ENCODE results near the gene CCR9. TPM values are rescaled to one million over a fixed set of nuclear protein-coding genes. Genes with fewer than 3 reads are reported as not detected.

Gene CCR9
- total and polyA plus RNA-seq, 5 donors from 2014 or later = 5.6 to 16.7 (median 11.3) TPM; not detected in 1

- Histone ChIP-seq H3K4me3 (ENCODE audit: low read depth, low read length) (no peak overlapping the region), H3K4me1 (ENCODE audit: control insufficient read depth, insufficient read depth, low read length, poor library complexity, severe bottlenecking) (peaks cover 27% of the 10 kb centered on the region), H3K36me3 (ENCODE audit: control insufficient read depth, insufficient read depth, low read length) (no peaks in the 10 kb centered on the region), H3K9me3 (ENCODE audit: control insufficient read depth in 2 of 2, low read length in 2 of 2) (no peaks in the 10 kb centered on the region), H3K27me3 (ENCODE audit: control insufficient read depth, insufficient read depth, low read length) (peaks cover 7% of the 10 kb centered on the region), H3K27ac (ENCODE audit: insufficient read depth, low read length, poor library complexity, severe bottlenecking) (no peak overlapping the region)
- Mint-ChIP-seq H3K27me3 (peaks cover 44% of the 10 kb centered on the region), H3K4me3 (no peak overlapping the region), H3K4me1 (peaks cover 22 to 54% (median 31%) of the 10 kb centered on the region in 4 donors), H3K27ac (no peak overlapping the region), H3K36me3 (peaks cover 4% of the 10 kb centered on the region), H3K9me3 (peaks cover 0 to 6% (median 2%) of the 10 kb centered on the region in 7 donors)
- no peak for DNase-seq
- no peak for ATAC-seq (ENCODE audit: low read depth in 2 of 2)
Observed at GRCh38 chr3:45872569-45872968, 13.8 kb upstream of the CCR9 start.

GRCh38 chr3:45873036-45873435 lies 13.3 kb upstream of the CCR9 start:
- H3K4me3 ChIP-seq (ENCODE audit: low read depth, low read length) = no peak overlapping the region
- peaks cover 22 to 53% (median 31%) of the 10 kb centered on the region in 4 donors for H3K4me1 Mint-ChIP-seq
- peaks cover 44% of the 10 kb centered on the region for H3K27me3 Mint-ChIP-seq
- no peak for DNase-seq
- peaks cover 7% of the 10 kb centered on the region for H3K27me3 ChIP-seq (ENCODE audit: control insufficient read depth, insufficient read depth, low read length)
- peaks cover 4% of the 10 kb centered on the region for H3K36me3 Mint-ChIP-seq
- no peak overlapping the region for H3K27ac Mint-ChIP-seq
- H3K9me3 Mint-ChIP-seq = peaks cover 0 to 6% (median 2%) of the 10 kb centered on the region in 7 donors
- ATAC-seq (ENCODE audit: low read depth in 2 of 2) = no peak
- H3K27ac ChIP-seq (ENCODE audit: insufficient read depth, low read length, poor library complexity, severe bottlenecking) = no peak overlapping the region
- no peaks in the 10 kb centered on the region for H3K36me3 ChIP-seq (ENCODE audit: control insufficient read depth, insufficient read depth, low read length)
- H3K4me1 ChIP-seq (ENCODE audit: control insufficient read depth, insufficient read depth, low read length, poor library complexity, severe bottlenecking) = peaks cover 27% of the 10 kb centered on the region
- H3K4me3 Mint-ChIP-seq = no peak overlapping the region
- no peaks in the 10 kb centered on the region for H3K9me3 ChIP-seq (ENCODE audit: control insufficient read depth in 2 of 2, low read length in 2 of 2)

GRCh38 chr3:45873638-45874037 lies 12.7 kb upstream of the CCR9 start:
- Mint-ChIP-seq H3K27ac (no peak overlapping the region), H3K4me3 (peak overlapping the region in 1 of 4 donors; percentile 4), H3K36me3 (peaks cover 4% of the 10 kb centered on the region), H3K4me1 (peaks cover 22 to 52% (median 31%) of the 10 kb centered on the region in 4 donors), H3K9me3 (peaks cover 0 to 6% (median 2%) of the 10 kb centered on the region in 7 donors), H3K27me3 (peaks cover 44% of the 10 kb centered on the region)
- no peak overlapping the region for H3K4me3 ChIP-seq (ENCODE audit: low read depth, low read length)
- H3K9me3 ChIP-seq (ENCODE audit: control insufficient read depth in 2 of 2, low read length in 2 of 2) = no peaks in the 10 kb centered on the region
- DNase-seq (no peak), ATAC-seq (ENCODE audit: low read depth in 2 of 2) (no peak)
- H3K27me3 ChIP-seq (ENCODE audit: control insufficient read depth, insufficient read depth, low read length) = peaks cover 7% of the 10 kb centered on the region
- no peak overlapping the region for H3K27ac ChIP-seq (ENCODE audit: insufficient read depth, low read length, poor library complexity, severe bottlenecking)
- no peaks in the 10 kb centered on the region for H3K36me3 ChIP-seq (ENCODE audit: control insufficient read depth, insufficient read depth, low read length)
- H3K4me1 ChIP-seq (ENCODE audit: control insufficient read depth, insufficient read depth, low read length, poor library complexity, severe bottlenecking) = peaks cover 27% of the 10 kb centered on the region

- no peak overlapping the region for H3K4me3 ChIP-seq (ENCODE audit: low read depth, low read length)
- no peak overlapping the region for H3K27ac ChIP-seq (ENCODE audit: insufficient read depth, low read length, poor library complexity, severe bottlenecking)
- ATAC-seq (ENCODE audit: low read depth in 2 of 2) = no peak
- H3K9me3 ChIP-seq (ENCODE audit: control insufficient read depth in 2 of 2, low read length in 2 of 2) = no peaks in the 10 kb centered on the region
- Mint-ChIP-seq H3K4me3 (no peak overlapping the region), H3K36me3 (peaks cover 4% of the 10 kb centered on the region), H3K27me3 (peaks cover 39% of the 10 kb centered on the region), H3K9me3 (peaks cover 0 to 6% (median 2%) of the 10 kb centered on the region in 7 donors), H3K27ac (peak overlapping the region in 1 of 3 donors; percentile 38), H3K4me1 (peaks cover 15 to 40% (median 25%) of the 10 kb centered on the region in 4 donors)
- DNase-seq = no peak
- no peaks in the 10 kb centered on the region for H3K36me3 ChIP-seq (ENCODE audit: control insufficient read depth, insufficient read depth, low read length)
- peaks cover 7% of the 10 kb centered on the region for H3K27me3 ChIP-seq (ENCODE audit: control insufficient read depth, insufficient read depth, low read length)
- peaks cover 17% of the 10 kb centered on the region for H3K4me1 ChIP-seq (ENCODE audit: control insufficient read depth, insufficient read depth, low read length, poor library complexity, severe bottlenecking)
Observed at GRCh38 chr3:45874677-45875346, 11.5 kb upstream of the CCR9 start.

GRCh38 chr3:45878124-45878523 lies 8.2 kb upstream of the CCR9 start:
- Histone ChIP-seq H3K4me3 (ENCODE audit: low read depth, low read length) (no peak overlapping the region), H3K36me3 (ENCODE audit: control insufficient read depth, insufficient read depth, low read length) (no peaks in the 10 kb centered on the region), H3K4me1 (ENCODE audit: control insufficient read depth, insufficient read depth, low read length, poor library complexity, severe bottlenecking) (no peaks in the 10 kb centered on the region), H3K9me3 (ENCODE audit: control insufficient read depth in 2 of 2, low read length in 2 of 2) (no peaks in the 10 kb centered on the region), H3K27me3 (ENCODE audit: control insufficient read depth, insufficient read depth, low read length) (peaks cover 10% of the 10 kb centered on the region), H3K27ac (ENCODE audit: insufficient read depth, low read length, poor library complexity, severe bottlenecking) (no peak overlapping the region)
- H3K36me3 Mint-ChIP-seq = peaks cover 4% of the 10 kb centered on the region
- H3K9me3 Mint-ChIP-seq = peaks cover 0 to 6% (median 4%) of the 10 kb centered on the region in 7 donors
- no peak overlapping the region for H3K27ac Mint-ChIP-seq
- ATAC-seq (ENCODE audit: low read depth in 2 of 2) (no peak), DNase-seq (no peak)
- H3K4me3 Mint-ChIP-seq = no peak overlapping the region
- H3K27me3 Mint-ChIP-seq = peaks cover 31% of the 10 kb centered on the region
- H3K4me1 Mint-ChIP-seq = peaks cover 5 to 26% (median 12%) of the 10 kb centered on the region in 4 donors

GRCh38 chr3:45880725-45881077 lies 5.6 kb upstream of the CCR9 start:
- H3K4me3 ChIP-seq (ENCODE audit: low read depth, low read length) = no peak overlapping the region
- no peak overlapping the region for H3K4me3 Mint-ChIP-seq
- ATAC-seq (ENCODE audit: low read depth in 2 of 2) (no peak), DNase-seq (no peak)
- peaks cover 9% of the 10 kb centered on the region for H3K27me3 ChIP-seq (ENCODE audit: control insufficient read depth, insufficient read depth, low read length)
- H3K4me1 Mint-ChIP-seq = peaks cover 0 to 14% (median 8%) of the 10 kb centered on the region in 4 donors
- H3K9me3 Mint-ChIP-seq = peaks cover 0 to 3% (median 0%) of the 10 kb centered on the region in 7 donors
- H3K36me3 ChIP-seq (ENCODE audit: control insufficient read depth, insufficient read depth, low read length) = no peaks in the 10 kb centered on the region
- H3K36me3 Mint-ChIP-seq = no peaks in the 10 kb centered on the region
- H3K4me1 ChIP-seq (ENCODE audit: control insufficient read depth, insufficient read depth, low read length, poor library complexity, severe bottlenecking) = no peaks in the 10 kb centered on the region
- H3K27ac ChIP-seq (ENCODE audit: insufficient read depth, low read length, poor library complexity, severe bottlenecking) = no peak overlapping the region
- peaks cover 25% of the 10 kb centered on the region for H3K27me3 Mint-ChIP-seq
- no peaks in the 10 kb centered on the region for H3K9me3 ChIP-seq (ENCODE audit: control insufficient read depth in 2 of 2, low read length in 2 of 2)
- H3K27ac Mint-ChIP-seq = peak overlapping the region in 1 of 3 donors; percentile 26

GRCh38 chr3:45881078-45882022 lies 5.0 kb upstream of the CCR9 start:
- H3K9me3 ChIP-seq (ENCODE audit: control insufficient read depth in 2 of 2, low read length in 2 of 2) = no peaks in the 10 kb centered on the region
- ATAC-seq (ENCODE audit: low read depth in 2 of 2) = peak in 1 of 2 donors; percentile 61
- no peak overlapping the region for H3K27ac ChIP-seq (ENCODE audit: insufficient read depth, low read length, poor library complexity, severe bottlenecking)
- no peak overlapping the region for H3K4me3 ChIP-seq (ENCODE audit: low read depth, low read length)
- DNase-seq = no peak
- no peaks in the 10 kb centered on the region for H3K36me3 ChIP-seq (ENCODE audit: control insufficient read depth, insufficient read depth, low read length)
- no peaks in the 10 kb centered on the region for H3K36me3 Mint-ChIP-seq
- peaks cover 0 to 3% (median 0%) of the 10 kb centered on the region in 7 donors for H3K9me3 Mint-ChIP-seq
- H3K4me1 Mint-ChIP-seq = peaks cover 0 to 14% (median 9%) of the 10 kb centered on the region in 4 donors
- no peaks in the 10 kb centered on the region for H3K4me1 ChIP-seq (ENCODE audit: control insufficient read depth, insufficient read depth, low read length, poor library complexity, severe bottlenecking)
- H3K27me3 Mint-ChIP-seq = peaks cover 24% of the 10 kb centered on the region
- H3K4me3 Mint-ChIP-seq = peak overlapping the region in 1 of 4 donors; percentile 10
- peak overlapping the region in 1 of 3 donors; percentile 1 for H3K27ac Mint-ChIP-seq
- peaks cover 9% of the 10 kb centered on the region for H3K27me3 ChIP-seq (ENCODE audit: control insufficient read depth, insufficient read depth, low read length)
